Activated B cell treated with CpG ODN at 0.5 μM for 24 hours (primary cell): Measurements from ENCODE around the gene TANGO2. TPM values are rescaled to one million over a fixed set of nuclear protein-coding genes. Genes with fewer than 3 reads are reported as not detected.

Source experiments
- ATAC-seq: fragments of 200-7000 bp; cut with Tn5 transposase; one replicate; pipeline ENCODE4 v1.10.0; 2021; ENCODE audit warnings: low read depth, mild to moderate bottlenecking, moderate library complexity
- CTCF ChIA-PET: fragments of 350-600 bp; sonication (Branson Sonifier 250); formaldehyde crosslinking; loops from one replicate; lab custom pipeline; 2021; ENCODE audit warnings: antibody characterized with exemption; lab: Charles Lee
- POLR2A ChIA-PET: fragments of 350-600 bp; sonication (Branson Sonifier 250); formaldehyde crosslinking; loops from one replicate; lab custom pipeline; 2021; ENCODE audit warnings: antibody characterized with exemption; lab: Charles Lee
- DNase-seq: peaks from one replicate; pipeline ENCODE4 v3.0.0; 2022
- H3K27ac Mint-ChIP-seq: one replicate; pipeline ENCODE4 v1.8.0; 2020; ENCODE audit warnings: mixed read lengths
- H3K27me3 Mint-ChIP-seq: one replicate; pipeline ENCODE4 v1.8.0; 2021; ENCODE audit warnings: mixed read lengths
- H3K36me3 Mint-ChIP-seq: one replicate; pipeline ENCODE4 v1.8.0; 2021; ENCODE audit warnings: low read depth, mixed read lengths
- H3K4me1 Mint-ChIP-seq: one replicate; pipeline ENCODE4 v1.8.0; 2021; ENCODE audit warnings: mixed read lengths
- H3K4me3 Mint-ChIP-seq: one replicate; pipeline ENCODE4 v1.8.0; 2020; ENCODE audit warnings: mild to moderate bottlenecking, mixed read lengths
- H3K9me3 Mint-ChIP-seq: one replicate; pipeline ENCODE4 v1.8.0; 2020; ENCODE audit warnings: mixed read lengths
- CTCF ChIP-seq: fragments of 200-600 bp; IDR thresholded peaks from one replicate; pipeline ENCODE4 v1.8.0; 2022; ENCODE audit warnings: antibody characterized with exemption, mild to moderate bottlenecking
- intact Hi-C: fragments of 100-400 bp; cut with micrococcal nuclease; formaldehyde crosslinking; loops from one replicate; pipeline ENCODE4 v1.15.1; 2024
- total RNA-seq: library from RNA; stranded (reverse); gene quantifications from 2 replicates; pipeline ENCODE4 v1.2.3, GENCODE V29; 2022

Gene TANGO2
- total RNA-seq, 1 donor from 2014 or later = 47.2 TPM

GRCh38 chr22:20108757-20109230 is 87.9 kb downstream of the TANGO2 start:
- H3K36me3 Mint-ChIP-seq = peaks cover 56% of the 10 kb centered on the region
- CTCF ChIA-PET = no interaction called here
- no peak overlapping the region for H3K4me3 Mint-ChIP-seq
- POLR2A ChIA-PET = no interaction called here
- ATAC-seq (no peak), DNase-seq (no peak)
- no peaks in the 10 kb centered on the region for H3K27me3 Mint-ChIP-seq
- no peaks in the 10 kb centered on the region for H3K9me3 Mint-ChIP-seq
- peaks cover 9% of the 10 kb centered on the region for H3K4me1 Mint-ChIP-seq
- no peak for TF ChIP-seq CTCF
- intact Hi-C loops = no loop called here
- H3K27ac Mint-ChIP-seq = peak overlapping the region; percentile 2

GRCh38 chr22:20109411-20110358 is 88.8 kb downstream of the TANGO2 start:
- no peak overlapping the region for H3K4me3 Mint-ChIP-seq
- no peak overlapping the region for H3K27ac Mint-ChIP-seq

GRCh38 chr22:20110359-20110985 is 89.6 kb downstream of the TANGO2 start:
- DNase-seq (no peak), ATAC-seq (no peak)
- intact Hi-C loops = no loop called here
- POLR2A ChIA-PET = interaction anchor here (1.3 kb wide), 1 partner anchor 28 kb away, joined by 3 read pairs; no protein-coding TSS in a partner anchor
- peaks cover 18% of the 10 kb centered on the region for H3K4me1 Mint-ChIP-seq
- no peak overlapping the region for H3K27ac Mint-ChIP-seq
- peaks cover 65% of the 10 kb centered on the region for H3K36me3 Mint-ChIP-seq
- H3K27me3 Mint-ChIP-seq = no peaks in the 10 kb centered on the region
- no peak overlapping the region for H3K4me3 Mint-ChIP-seq
- no peak for TF ChIP-seq CTCF
- CTCF ChIA-PET = no interaction called here
- no peaks in the 10 kb centered on the region for H3K9me3 Mint-ChIP-seq

More at GRCh38 chr22:20109411-20110358, 88.8 kb downstream of the TANGO2 start:
- no peak for TF ChIP-seq CTCF
- no peak for ATAC-seq
- ChIA-PET CTCF (no interaction called here), POLR2A (interaction anchor here (1.3 kb wide), 1 partner anchor 27 kb away, joined by 3 read pairs; no protein-coding TSS in a partner anchor)
- peaks cover 62% of the 10 kb centered on the region for H3K36me3 Mint-ChIP-seq
- no peaks in the 10 kb centered on the region for H3K9me3 Mint-ChIP-seq
- peaks cover 13% of the 10 kb centered on the region for H3K4me1 Mint-ChIP-seq
- no peaks in the 10 kb centered on the region for H3K27me3 Mint-ChIP-seq
- intact Hi-C loops = no loop called here
- DNase-seq = no peak

DNA sequence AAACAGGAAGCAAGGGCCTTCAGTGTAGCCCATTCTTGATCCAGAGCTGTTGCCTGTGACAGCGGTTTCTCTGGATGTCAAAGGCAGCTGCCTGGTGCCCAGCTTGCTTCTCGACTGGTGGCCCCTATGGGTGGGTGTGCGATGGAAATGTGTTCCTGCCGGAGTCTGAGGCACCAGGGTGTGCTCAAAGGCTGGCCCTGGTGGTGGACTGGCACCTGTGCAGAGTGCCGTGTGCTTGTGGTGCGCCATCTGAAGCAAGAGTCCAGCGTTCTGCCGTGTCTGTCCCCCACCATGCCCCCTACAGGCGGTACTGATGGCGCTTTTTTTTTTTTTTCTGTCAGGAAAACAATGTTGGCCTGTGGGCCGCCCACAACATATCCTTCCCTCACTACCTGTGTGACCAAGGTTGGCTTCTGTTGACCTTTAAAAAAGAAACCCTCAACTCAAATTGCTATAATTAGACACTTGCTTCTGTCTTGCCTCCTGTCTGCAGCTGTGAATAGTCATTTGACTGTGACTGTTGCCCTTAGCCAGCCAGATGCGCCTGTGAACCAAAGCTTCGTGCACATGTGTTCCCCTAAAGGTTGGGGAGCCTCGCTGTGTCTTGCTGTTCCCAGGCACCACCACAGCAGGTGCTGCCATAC is 90.3 kb downstream of the TANGO2 start:
- DNase-seq = no peak
- H3K27me3 Mint-ChIP-seq = no peaks in the 10 kb centered on the region
- no peak overlapping the region for H3K4me3 Mint-ChIP-seq
- H3K36me3 Mint-ChIP-seq = peaks cover 59% of the 10 kb centered on the region
- no peak for TF ChIP-seq CTCF
- H3K4me1 Mint-ChIP-seq = peaks cover 18% of the 10 kb centered on the region
- peak overlapping the region; percentile 53 for H3K27ac Mint-ChIP-seq
- ATAC-seq = peak; percentile 72
- CTCF ChIA-PET = no interaction called here
- POLR2A ChIA-PET = interaction anchor here (1.3 kb wide), 1 partner anchor 29 kb away, joined by 3 read pairs; no protein-coding TSS in a partner anchor
- H3K9me3 Mint-ChIP-seq = no peaks in the 10 kb centered on the region
- intact Hi-C loops = loop anchor here (1.0 kb wide), 1 partner anchor 141 kb away; no protein-coding TSS in a partner anchor
